ENCODE data around the gene KAT8.
"Not testable (repeated sequence)": the region's sequence is repeated elsewhere in the genome, so short reads cannot be mapped to it uniquely, and the experiment has no call there.

Gene KAT8

DNA sequence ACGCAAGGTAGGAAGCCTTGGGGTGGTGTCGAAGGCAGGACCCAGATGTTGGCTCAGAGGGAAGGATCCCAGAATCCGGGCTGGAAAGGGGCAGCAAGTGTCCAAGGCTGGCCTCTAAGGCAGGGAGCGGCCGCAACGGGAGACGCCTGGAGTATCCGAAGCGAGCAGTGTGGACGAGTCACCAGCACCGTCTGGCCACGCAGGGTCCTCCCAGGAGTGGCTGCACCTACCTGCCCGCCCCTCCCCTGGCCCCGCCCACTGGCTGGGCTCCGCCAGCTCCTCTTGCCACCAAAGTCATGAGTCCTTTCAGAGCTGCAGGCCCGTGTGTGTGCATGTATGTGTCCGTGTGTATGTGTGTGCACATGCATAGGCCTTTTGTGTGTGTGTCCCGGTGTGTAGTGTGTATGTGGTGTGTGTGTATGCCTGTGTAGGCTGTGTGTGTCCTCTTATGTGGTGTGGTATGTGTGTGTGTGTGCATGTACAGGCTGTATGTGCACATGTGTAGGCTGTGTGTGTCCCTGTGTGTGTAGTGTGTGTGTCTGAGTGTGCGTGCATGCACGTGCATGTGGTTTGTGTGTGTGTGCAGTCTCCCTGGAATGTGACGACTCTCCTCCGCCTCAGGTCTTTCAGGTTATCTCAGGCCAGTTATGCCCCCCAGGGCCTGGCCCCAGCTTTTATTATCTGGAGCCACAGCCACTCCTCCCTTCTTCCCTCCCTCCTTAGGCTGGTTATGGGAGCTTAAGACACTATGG lies 18.2 kb downstream of the KAT8 start, which contains the start of gene PRSS8:
TSS of gene PRSS8 (minus strand) at position 193 of the 752 bp plus-strand sequence. CDS start 229 bp downstream, outside the sequence.
- no peak within 1 kb of the TSS for H3K4me3 ChIP-seq (ENCODE audit: low read depth, low read length)
- TF ChIP-seq, protein P1, sequence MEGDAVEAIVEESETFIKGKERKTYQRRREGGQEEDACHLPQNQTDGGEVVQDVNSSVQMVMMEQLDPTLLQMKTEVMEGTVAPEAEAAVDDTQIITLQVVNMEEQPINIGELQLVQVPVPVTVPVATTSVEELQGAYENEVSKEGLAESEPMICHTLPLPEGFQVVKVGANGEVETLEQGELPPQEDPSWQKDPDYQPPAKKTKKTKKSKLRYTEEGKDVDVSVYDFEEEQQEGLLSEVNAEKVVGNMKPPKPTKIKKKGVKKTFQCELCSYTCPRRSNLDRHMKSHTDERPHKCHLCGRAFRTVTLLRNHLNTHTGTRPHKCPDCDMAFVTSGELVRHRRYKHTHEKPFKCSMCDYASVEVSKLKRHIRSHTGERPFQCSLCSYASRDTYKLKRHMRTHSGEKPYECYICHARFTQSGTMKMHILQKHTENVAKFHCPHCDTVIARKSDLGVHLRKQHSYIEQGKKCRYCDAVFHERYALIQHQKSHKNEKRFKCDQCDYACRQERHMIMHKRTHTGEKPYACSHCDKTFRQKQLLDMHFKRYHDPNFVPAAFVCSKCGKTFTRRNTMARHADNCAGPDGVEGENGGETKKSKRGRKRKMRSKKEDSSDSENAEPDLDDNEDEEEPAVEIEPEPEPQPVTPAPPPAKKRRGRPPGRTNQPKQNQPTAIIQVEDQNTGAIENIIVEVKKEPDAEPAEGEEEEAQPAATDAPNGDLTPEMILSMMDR (IDR thresholded peaks at IDR 0.05; ENCODE audit: low read depth, low read length): no peak

GRCh38 chr16:31136287-31136662 lies 18.8 kb downstream of the KAT8 start:
- TF ChIP-seq, protein P1 (IDR thresholded peaks at IDR 0.05; ENCODE audit: low read depth, low read length): no peak
- no peak overlapping the region for H3K4me3 ChIP-seq (ENCODE audit: low read depth, low read length)

DNA sequence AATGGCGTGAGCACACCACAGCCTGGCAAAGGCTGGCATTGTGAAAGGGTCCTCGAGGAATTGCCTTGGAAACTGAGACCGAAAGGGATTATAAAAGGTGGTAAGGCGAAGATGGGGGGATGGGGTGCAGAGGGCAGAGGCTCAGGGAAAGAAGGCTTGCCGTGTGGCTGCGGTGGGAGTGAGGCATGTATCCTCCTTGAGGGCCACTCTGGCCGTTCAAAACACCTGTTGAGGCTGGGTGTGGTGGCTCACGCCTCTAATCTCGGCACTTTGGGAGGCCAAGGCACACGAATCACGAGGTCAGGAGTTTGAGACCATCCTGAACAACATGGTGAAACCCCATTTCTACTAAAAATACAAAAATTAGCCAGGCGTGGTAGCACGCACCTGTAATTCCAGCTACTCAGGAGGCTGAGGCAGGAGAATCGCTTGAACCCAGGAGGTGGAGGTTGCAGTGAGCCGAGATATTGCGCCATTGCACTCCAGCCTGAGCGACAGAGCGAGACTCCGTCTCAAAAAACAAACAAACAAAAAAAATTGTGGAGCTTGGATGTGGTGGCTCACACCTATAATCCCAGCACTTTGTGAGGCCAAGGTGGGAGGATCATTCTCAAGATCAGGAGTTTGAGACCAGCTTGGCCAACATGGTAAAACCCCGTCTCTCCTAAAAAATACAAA lies 19.5 kb downstream of the KAT8 start:
- not testable (repeated sequence) for H3K4me3 ChIP-seq (ENCODE audit: low read depth, low read length)

DNA sequence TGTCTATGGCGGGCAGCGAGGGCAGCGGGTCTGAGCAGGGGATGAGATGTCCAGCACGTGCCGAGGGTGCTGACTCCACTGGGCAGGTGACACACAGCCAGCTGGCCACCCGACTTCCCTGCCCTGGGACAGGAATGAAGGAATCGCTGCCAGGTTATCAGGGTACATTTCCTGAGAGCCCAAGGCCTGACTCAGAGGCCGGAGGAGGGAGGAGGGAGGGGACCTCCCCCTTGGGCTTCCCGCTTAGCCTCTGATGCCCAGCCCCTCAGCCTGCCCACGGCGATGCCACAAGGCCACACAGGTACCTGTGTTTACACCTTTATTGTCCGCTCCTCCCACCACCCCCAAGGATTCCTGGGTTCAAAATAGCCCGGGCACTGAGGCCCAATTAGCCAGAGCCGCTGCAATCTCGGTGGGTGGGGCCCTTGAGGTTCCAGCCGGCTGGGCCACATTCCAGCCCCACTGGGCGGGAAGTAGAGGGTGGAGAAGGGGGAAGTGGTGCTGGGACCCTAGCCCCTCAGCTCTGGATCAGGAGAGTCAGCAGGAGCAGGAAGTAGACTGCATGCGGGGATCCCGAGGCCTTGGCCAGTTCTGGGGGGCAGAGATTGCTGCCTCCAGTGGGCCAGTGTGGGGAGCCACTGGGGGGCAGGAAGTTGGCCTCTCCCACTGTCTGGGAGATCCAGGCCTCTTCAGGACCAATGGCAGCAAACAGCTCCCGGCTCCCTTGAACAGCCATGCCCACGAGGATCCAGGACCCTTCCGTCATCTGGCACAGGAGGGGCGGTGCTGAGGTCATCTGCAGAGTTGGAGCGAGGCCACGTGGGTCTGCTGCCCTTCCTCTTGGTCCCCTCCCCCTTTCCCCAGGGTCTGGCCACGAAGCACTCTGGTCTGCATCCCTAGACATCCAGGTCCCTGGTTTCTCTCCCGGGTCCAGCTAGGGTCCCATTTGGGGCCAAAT lies 21.4 kb downstream of the KAT8 start:
- TF ChIP-seq, protein P1 (IDR thresholded peaks at IDR 0.05; ENCODE audit: low read depth, low read length): no peak
- H3K4me3 ChIP-seq (ENCODE audit: low read depth, low read length): no peak overlapping the region

- H3K4me3 ChIP-seq (ENCODE audit: low read depth, low read length): peak overlapping the region; percentile 50
These were observed 23.6 kb downstream of the KAT8 start for GRCh38 chr16:31141071-31141469.

- H3K4me3 ChIP-seq (ENCODE audit: low read depth, low read length): peak overlapping the region; percentile 50
- TF ChIP-seq, protein P1 (IDR thresholded peaks at IDR 0.05; ENCODE audit: low read depth, low read length): no peak
These were observed 24.1 kb downstream of the KAT8 start for GRCh38 chr16:31141489-31142108.

- TF ChIP-seq, protein P1 (IDR thresholded peaks at IDR 0.05; ENCODE audit: low read depth, low read length): peak; percentile 88
- peak overlapping the region; percentile 50 for H3K4me3 ChIP-seq (ENCODE audit: low read depth, low read length)
These were observed 24.9 kb downstream of the KAT8 start for GRCh38 chr16:31142109-31143010.

Measured in WI38 (cell line).